Cardiac fibroblast (primary cell): ENCODE measurements around the gene TBATA.

Experiments used
- DNase-seq, 2 donors: peaks; one replicate each; pipeline versions ENCODE4 v3.0.0 to v3.0.0-alpha.2; 2010; ENCODE audit warnings: low read depth in 2 of 2
- H3K4me3 ChIP-seq, 2 donors: replicated peaks in 1 of 2; 1 replicate in 1 of 2; 2 replicates in 1 of 2; pipeline ENCODE4 v1.5.1; 2011; ENCODE audit warnings: low read depth in 2 of 2, low read length in 2 of 2, mild to moderate bottlenecking in 2 of 2, moderate library complexity in 1 of 2
- CTCF ChIP-seq: IDR thresholded peaks from one replicate; pipeline ENCODE4 v1.5.1; 2011; ENCODE audit warnings: low read depth, mild to moderate bottlenecking, low read length, inconsistent platforms

Gene TBATA

GRCh38 chr10:70780772-70781171, 4.4 kb downstream of the TBATA start:
- no peak for DNase-seq
- H3K4me3 ChIP-seq = no peak overlapping the region
- no peak for TF ChIP-seq CTCF

GRCh38 chr10:70780370-70780760, 4.8 kb downstream of the TBATA start:
- no peak for DNase-seq
- TF ChIP-seq CTCF = no peak
- no peak overlapping the region for H3K4me3 ChIP-seq

- TF ChIP-seq CTCF = no peak
- no peak overlapping the region for H3K4me3 ChIP-seq
- no peak for DNase-seq
Observed at GRCh38 chr10:70779511-70780369, 5.4 kb downstream of the TBATA start.

- no peak for DNase-seq
- TF ChIP-seq CTCF = no peak
- no peak overlapping the region for H3K4me3 ChIP-seq
Observed at GRCh38 chr10:70779088-70779487, 6.1 kb downstream of the TBATA start.

- DNase-seq = no peak
- H3K4me3 ChIP-seq = no peak overlapping the region
- TF ChIP-seq CTCF = no peak
Observed at GRCh38 chr10:70778267-70778924, 6.8 kb downstream of the TBATA start.

DNA sequence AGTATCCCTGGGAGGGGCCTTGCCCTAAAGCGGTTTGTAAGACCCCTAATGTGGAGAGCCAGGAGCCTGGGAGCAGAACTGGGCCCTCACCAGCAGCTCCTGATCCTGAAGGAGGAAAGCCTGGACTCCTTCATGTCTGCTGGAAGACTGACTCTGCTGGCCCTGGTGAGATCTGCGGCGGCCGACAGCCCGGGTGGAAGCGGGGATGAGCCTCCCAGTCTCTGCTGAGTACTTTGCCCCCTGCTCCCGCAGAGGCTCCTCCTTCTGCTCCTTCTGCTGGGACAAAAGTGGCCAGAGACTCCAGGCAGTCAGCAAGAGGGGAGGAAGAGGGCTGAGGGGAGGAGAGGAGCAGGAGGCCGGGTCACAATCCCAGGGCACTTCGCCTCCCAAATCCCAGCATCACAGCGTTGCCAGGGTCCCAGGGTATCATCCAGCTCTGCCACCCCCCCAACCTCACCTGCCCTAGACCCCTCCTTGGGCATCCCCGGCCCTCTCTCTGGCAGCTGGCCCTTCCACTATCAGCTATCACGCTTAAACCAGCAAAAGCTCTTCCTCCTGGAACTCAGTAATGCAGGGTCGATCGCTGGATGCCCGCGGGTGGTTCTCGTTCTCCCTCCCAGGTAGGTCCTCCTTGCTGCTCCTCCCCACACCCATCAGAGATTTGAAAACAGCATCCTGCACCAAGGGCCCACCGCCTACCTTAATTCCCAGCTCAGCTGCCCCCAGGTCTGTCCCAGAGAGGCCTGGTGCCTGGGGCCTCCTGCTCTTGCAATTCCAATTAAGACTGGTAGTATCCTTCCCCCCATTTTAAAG, 7.9 kb downstream of the TBATA start:
- no peak for DNase-seq
- H3K4me3 ChIP-seq = no peak overlapping the region
- TF ChIP-seq CTCF = no peak
